ENCODE measurements around the gene PALMD. TPM values are rescaled to one million over a fixed set of nuclear protein-coding genes. Genes with fewer than 3 reads are reported as not detected.

Gene PALMD
- total RNA-seq, 1 experiment from 2014 or later: 0.05 TPM

- TF ChIP-seq POLR2AphosphoS5 (IDR thresholded peaks at IDR 0.05; ENCODE audit: low read depth, low read length): no peak
- TF ChIP-seq SIN3A (IDR thresholded peaks at IDR 0.05; ENCODE audit: borderline replicate concordance, insufficient read depth, low read depth, low read length): no peak
- no peak for TF ChIP-seq REST (IDR thresholded peaks at IDR 0.05; ENCODE audit: insufficient read depth in 1 of 2, low read depth in 2 of 2, low read length in 1 of 2)
- TF ChIP-seq CTCF (IDR thresholded peaks at IDR 0.05): no peak
- TF ChIP-seq TCF7L2 (IDR thresholded peaks at IDR 0.05; ENCODE audit: low read depth, low read length): no peak
- H3K9me3 ChIP-seq (ENCODE audit: control insufficient read depth, insufficient read depth, low read depth, low read length): no peaks in the 10 kb centered on the region
- ATAC-seq: no peak
- no peaks in the 10 kb centered on the region for H3K27me3 ChIP-seq (ENCODE audit: control insufficient read depth, insufficient read depth, low read length)
- no TSS peak for BruUV-seq (replicated peaks)
- ChIA-PET POLR2A (no interaction called here), CTCF (no interaction called here)
- H3K27ac ChIP-seq (ENCODE audit: low read length): no peak overlapping the region
- no peaks in the 10 kb centered on the region for H3K4me1 ChIP-seq (ENCODE audit: control insufficient read depth, insufficient read depth, low read length)
- intact Hi-C loops (cut with micrococcal nuclease; ENCODE audit: unreplicated experiment): no loop called here
- in situ Hi-C loops (cut with HindIII; ENCODE audit: low pct_unique_long_range_greater_than_20kb, low sequenced_read_pairs): no loop called here
- DNase-seq (ENCODE audit: low read depth, low spot score): no peak
- no peaks in the 10 kb centered on the region for H3K36me3 ChIP-seq (ENCODE audit: control insufficient read depth, insufficient read depth, low read length)
- H3K4me3 ChIP-seq (ENCODE audit: low read depth in 2 of 2, low read length in 2 of 2): no peak overlapping the region
These were observed 9.5 kb downstream of the PALMD start for GRCh38 chr1:99655376-99655775.

- Histone ChIP-seq H3K27me3 (ENCODE audit: control insufficient read depth, insufficient read depth, low read length) (no peaks in the 10 kb centered on the region), H3K4me1 (ENCODE audit: control insufficient read depth, insufficient read depth, low read length) (no peaks in the 10 kb centered on the region), H3K9me3 (ENCODE audit: control insufficient read depth, insufficient read depth, low read depth, low read length) (no peaks in the 10 kb centered on the region), H3K4me3 (ENCODE audit: low read depth in 2 of 2, low read length in 2 of 2) (no peak overlapping the region), H3K27ac (ENCODE audit: low read length) (no peak overlapping the region), H3K36me3 (ENCODE audit: control insufficient read depth, insufficient read depth, low read length) (no peaks in the 10 kb centered on the region)
- in situ Hi-C loops (cut with HindIII; ENCODE audit: low pct_unique_long_range_greater_than_20kb, low sequenced_read_pairs) (no loop called here), intact Hi-C loops (cut with micrococcal nuclease; ENCODE audit: unreplicated experiment) (no loop called here)
- CTCF ChIA-PET: no interaction called here
- POLR2A ChIA-PET: no interaction called here
- ATAC-seq (no peak), DNase-seq (ENCODE audit: low read depth, low spot score) (no peak)
- TF ChIP-seq CTCF (IDR thresholded peaks at IDR 0.05) (no peak), TCF7L2 (IDR thresholded peaks at IDR 0.05; ENCODE audit: low read depth, low read length) (no peak), REST (IDR thresholded peaks at IDR 0.05; ENCODE audit: insufficient read depth in 1 of 2, low read depth in 2 of 2, low read length in 1 of 2) (no peak), POLR2AphosphoS5 (IDR thresholded peaks at IDR 0.05; ENCODE audit: low read depth, low read length) (no peak)
- no TSS peak for BruUV-seq (replicated peaks)
These were observed 10.8 kb downstream of the PALMD start for GRCh38 chr1:99656701-99657100.

Data from Panc1 (cell line).